ENCODE data around the gene GALNS.

GALNS gene

DNA sequence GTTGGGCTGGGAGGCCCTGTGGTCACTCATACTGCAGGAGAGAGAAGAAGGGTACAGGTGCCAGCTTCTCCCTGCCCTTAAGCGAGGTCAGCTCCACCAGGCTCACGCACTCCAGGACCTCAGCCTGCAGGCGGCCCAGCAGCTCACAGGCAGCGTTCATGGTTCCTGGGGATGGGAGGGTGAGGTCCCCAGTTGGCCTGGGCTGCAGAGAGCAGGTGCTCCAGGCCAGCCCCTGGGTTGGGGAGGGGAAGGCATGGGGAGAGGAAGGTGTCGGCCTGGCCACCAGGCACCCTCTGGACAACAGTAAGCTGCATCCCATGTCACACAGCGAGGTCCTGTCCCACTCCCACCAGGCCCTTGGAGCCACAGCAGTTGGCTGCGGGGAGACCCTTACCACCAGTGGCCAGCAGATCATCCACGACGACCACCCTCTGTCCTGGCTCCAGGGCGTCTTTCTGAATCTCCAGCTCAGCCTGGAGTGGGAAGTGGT is 47.0 kb downstream of the GALNS start:
- DNase-seq (ENCODE audit: low read depth): no peak
- no peak overlapping the region for H3K4me3 ChIP-seq (ENCODE audit: low read depth, low read length)
- in situ Hi-C loops (cut with HindIII; ENCODE audit: low sequenced_read_pairs): no loop called here
- TF ChIP-seq, protein P1, sequence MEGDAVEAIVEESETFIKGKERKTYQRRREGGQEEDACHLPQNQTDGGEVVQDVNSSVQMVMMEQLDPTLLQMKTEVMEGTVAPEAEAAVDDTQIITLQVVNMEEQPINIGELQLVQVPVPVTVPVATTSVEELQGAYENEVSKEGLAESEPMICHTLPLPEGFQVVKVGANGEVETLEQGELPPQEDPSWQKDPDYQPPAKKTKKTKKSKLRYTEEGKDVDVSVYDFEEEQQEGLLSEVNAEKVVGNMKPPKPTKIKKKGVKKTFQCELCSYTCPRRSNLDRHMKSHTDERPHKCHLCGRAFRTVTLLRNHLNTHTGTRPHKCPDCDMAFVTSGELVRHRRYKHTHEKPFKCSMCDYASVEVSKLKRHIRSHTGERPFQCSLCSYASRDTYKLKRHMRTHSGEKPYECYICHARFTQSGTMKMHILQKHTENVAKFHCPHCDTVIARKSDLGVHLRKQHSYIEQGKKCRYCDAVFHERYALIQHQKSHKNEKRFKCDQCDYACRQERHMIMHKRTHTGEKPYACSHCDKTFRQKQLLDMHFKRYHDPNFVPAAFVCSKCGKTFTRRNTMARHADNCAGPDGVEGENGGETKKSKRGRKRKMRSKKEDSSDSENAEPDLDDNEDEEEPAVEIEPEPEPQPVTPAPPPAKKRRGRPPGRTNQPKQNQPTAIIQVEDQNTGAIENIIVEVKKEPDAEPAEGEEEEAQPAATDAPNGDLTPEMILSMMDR (IDR thresholded peaks at IDR 0.05; ENCODE audit: low read depth, low read length, missing control alignments): no peak

GRCh38 chr16:88809068-88809675 is 47.6 kb downstream of the GALNS start:
- in situ Hi-C loops (cut with HindIII; ENCODE audit: low sequenced_read_pairs): no loop called here
- TF ChIP-seq, protein P1 (IDR thresholded peaks at IDR 0.05; ENCODE audit: low read depth, low read length, missing control alignments): no peak
- no peak for DNase-seq (ENCODE audit: low read depth)
- H3K4me3 ChIP-seq (ENCODE audit: low read depth, low read length): no peak overlapping the region

DNA sequence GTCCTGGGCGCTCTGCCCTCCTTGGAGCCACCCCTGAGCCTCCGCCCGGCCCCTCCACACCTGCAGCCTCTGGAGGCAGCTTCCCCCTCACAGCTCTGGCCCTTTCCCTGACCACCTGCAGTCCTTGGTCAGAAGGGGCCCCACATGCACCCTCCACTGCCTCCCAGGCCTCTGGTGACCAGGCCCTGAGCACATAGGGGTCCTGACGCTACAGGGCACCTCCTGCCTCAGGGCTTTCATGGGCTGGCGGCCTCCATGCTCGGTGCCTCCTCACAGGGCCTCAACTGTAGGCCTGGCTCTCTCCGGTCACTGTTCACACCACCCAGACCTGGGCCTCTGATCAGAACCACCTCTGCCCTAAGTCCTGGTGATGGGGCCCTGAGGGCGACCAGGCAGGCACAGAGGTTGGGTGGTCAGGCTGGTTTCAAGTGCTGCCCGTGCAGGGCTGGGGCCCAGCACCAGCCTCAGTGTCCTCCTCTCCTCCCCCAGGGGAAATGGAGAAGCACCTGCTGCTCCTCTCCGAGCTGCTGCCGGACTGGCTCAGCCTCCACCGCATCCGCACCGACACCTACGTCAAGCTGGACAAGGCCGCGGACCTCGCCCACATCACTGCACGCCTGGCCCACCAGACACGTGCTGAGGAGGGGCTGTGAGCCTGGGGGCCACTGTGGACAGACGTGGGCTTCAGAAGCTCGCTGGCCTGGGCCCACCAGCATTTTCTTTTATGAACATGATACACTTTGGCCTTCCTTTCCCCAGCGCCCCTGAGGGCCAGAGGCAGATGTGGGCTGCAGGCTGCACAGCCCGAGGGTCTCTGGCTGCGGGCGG is 48.9 kb downstream of the GALNS start:
- DNase-seq (ENCODE audit: low read depth): no peak
- TF ChIP-seq, protein P1 (IDR thresholded peaks at IDR 0.05; ENCODE audit: low read depth, low read length, missing control alignments): no peak
- H3K4me3 ChIP-seq (ENCODE audit: low read depth, low read length): no peak overlapping the region
- in situ Hi-C loops (cut with HindIII; ENCODE audit: low sequenced_read_pairs): no loop called here

DNA sequence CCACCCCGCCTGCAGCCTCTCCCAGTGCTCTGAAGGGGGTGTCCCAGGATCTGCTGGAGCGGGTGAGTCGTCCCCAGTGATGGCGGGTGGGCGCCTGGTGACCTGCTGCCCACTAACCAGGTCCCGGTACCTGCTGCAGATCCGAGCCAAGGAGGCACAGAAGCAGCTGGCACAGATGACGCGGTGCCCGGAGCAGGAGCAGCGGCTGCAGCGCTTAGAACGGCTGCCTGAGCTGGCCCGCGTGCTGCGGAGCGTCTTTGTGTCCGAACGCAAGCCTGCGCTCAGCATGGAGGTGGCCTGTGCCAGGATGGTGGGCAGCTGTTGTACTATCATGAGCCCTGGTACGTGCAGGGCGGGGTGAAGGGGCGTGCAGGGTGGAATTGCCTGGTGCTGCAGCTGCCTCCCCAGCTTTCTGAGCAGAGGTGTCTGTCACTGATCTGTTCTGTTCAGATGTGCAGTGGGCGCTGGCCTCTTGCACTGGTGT is 49.6 kb downstream of the GALNS start:
- no peak for DNase-seq (ENCODE audit: low read depth)
- TF ChIP-seq, protein P1 (IDR thresholded peaks at IDR 0.05; ENCODE audit: low read depth, low read length, missing control alignments): no peak
- no peak overlapping the region for H3K4me3 ChIP-seq (ENCODE audit: low read depth, low read length)
- in situ Hi-C loops (cut with HindIII; ENCODE audit: low sequenced_read_pairs): no loop called here

DNA sequence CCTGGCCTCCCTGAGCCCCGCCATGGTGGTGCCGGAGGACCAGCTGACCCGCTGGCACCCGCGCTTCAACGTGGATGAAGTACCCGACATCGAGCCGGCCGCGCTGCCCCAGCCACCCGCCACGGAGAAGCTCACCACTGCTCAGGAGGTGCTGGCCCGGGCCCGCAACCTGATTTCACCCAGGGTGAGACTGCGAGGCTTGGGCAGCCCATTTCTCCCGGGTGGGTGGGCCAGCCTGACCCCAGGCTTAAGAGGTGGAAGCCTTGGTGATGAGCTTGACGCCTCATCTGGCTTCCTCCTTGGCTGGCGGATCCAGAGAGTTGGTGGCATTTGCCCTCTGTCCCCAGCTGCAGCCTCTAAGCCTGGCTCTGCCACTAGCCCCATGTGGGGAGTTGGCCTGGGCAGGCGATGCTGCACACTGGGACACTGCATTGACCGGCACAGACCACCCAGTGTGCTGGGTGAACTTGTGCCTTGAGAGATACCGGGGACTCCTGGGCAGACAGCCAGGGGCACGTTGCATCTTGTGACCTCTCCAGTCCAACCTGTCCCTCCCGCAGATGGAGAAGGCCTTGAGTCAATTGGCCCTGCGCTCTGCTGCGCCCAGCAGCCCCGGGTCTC is 50.1 kb downstream of the GALNS start:
- TF ChIP-seq, protein P1 (IDR thresholded peaks at IDR 0.05; ENCODE audit: low read depth, low read length, missing control alignments): no peak
- no peak for DNase-seq (ENCODE audit: low read depth)
- in situ Hi-C loops (cut with HindIII; ENCODE audit: low sequenced_read_pairs): no loop called here
- H3K4me3 ChIP-seq (ENCODE audit: low read depth, low read length): no peak overlapping the region

DNA sequence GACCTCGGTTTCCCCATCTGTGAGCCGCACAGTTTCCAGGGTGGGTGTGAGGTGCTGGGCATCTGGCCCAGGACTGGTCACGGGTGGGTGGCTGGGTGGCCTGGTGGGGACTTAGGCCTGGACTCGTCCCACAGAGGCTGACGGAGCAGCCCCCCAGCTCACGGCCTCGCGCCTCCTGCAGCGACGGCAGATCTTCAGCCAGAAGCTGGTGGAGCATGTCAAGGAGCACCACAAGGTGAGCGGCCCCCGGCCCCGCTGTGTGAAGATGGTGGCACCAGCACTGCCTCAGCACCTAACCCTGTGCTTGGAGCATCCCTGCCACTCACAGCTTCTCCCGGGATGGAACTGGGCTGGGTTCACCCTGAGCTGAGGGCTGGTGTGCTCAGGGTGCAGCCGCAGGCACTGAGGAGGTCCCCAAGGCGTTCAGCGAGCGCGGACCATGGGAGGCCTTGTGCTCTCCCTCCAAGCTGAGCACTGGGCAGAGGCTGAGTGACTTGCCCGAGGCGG is 50.8 kb downstream of the GALNS start:
- no peak overlapping the region for H3K4me3 ChIP-seq (ENCODE audit: low read depth, low read length)
- TF ChIP-seq, protein P1 (IDR thresholded peaks at IDR 0.05; ENCODE audit: low read depth, low read length, missing control alignments): no peak
- in situ Hi-C loops (cut with HindIII; ENCODE audit: low sequenced_read_pairs): no loop called here
- DNase-seq (ENCODE audit: low read depth): no peak
